Large intestine (tissue), 3 donors: Measurements from ENCODE around the gene NFE2. TPM values are rescaled to one million over a fixed set of nuclear protein-coding genes. Genes with fewer than 3 reads are reported as not detected.

Source experiments
- DNase-seq, 2 donors: peaks; one replicate each; pipeline versions ENCODE4 v3.0.0 to v3.0.0-alpha.2; 2013
- H3K27ac ChIP-seq: one replicate; pipeline ENCODE4 v1.5.1; 2013; ENCODE audit warnings: low read length
- H3K27me3 ChIP-seq: 2 replicates; pipeline ENCODE4 v1.6.1; 2013; ENCODE audit warnings: low read length; ENCODE audit not compliant: control insufficient read depth, insufficient read depth
- H3K36me3 ChIP-seq: 2 replicates; pipeline ENCODE4 v1.6.1; 2013; ENCODE audit warnings: low read length; ENCODE audit not compliant: control insufficient read depth, insufficient read depth
- H3K4me1 ChIP-seq: one replicate; pipeline ENCODE4 v1.6.1; 2013; ENCODE audit warnings: low read length; ENCODE audit not compliant: control insufficient read depth, insufficient read depth
- H3K4me3 ChIP-seq: one replicate; pipeline ENCODE4 v1.5.1; 2013; ENCODE audit warnings: low read length
- H3K9me3 ChIP-seq: one replicate; pipeline ENCODE4 v1.6.1; 2013; ENCODE audit warnings: mild to moderate bottlenecking, low read depth, low read length, moderate library complexity; ENCODE audit not compliant: control insufficient read depth
- WGBS: methylation state at CpG from one replicate; pipeline ENCODE4 v1.1.5; 2013; ENCODE audit warnings: low lambda C conversion rate; ENCODE audit not compliant: insufficient coverage; 5-methylcytosine and 5-hydroxymethylcytosine counted together
- polyA plus RNA-seq: library from polyadenylated mRNA; unstranded; fragments of 120-200 nt; gene quantifications from one replicate; pipeline ENCODE4 v1.2.1, GENCODE V29; 2013

The NFE2 gene
- polyA plus RNA-seq, 1 donor: 2.1 TPM

GRCh38 chr12:54246011-54246641 is 54.7 kb downstream of the NFE2 start:
- Histone ChIP-seq H3K27ac (no peak overlapping the region), H3K4me1 (no peaks in the 10 kb centered on the region), H3K36me3 (peaks cover 40% of the 10 kb centered on the region), H3K4me3 (no peak overlapping the region), H3K27me3 (no peaks in the 10 kb centered on the region), H3K9me3 (no peaks in the 10 kb centered on the region)
- no peak for DNase-seq
- WGBS: no CpG with 5 or more reads among the region's 6 CpGs

Other genes starting within 250 kb of the NFE2 start
- 14.0 TPM for gene HOXC4, start 247.2 kb downstream of the NFE2 start, polyA plus RNA-seq
- gene SMUG1, start 112.0 kb downstream of the NFE2 start, polyA plus RNA-seq: 45.9 TPM
- gene CBX5, start 20.9 kb downstream of the NFE2 start, polyA plus RNA-seq: 41.4 TPM
- gene HNRNPA1, start 20.3 kb downstream of the NFE2 start, polyA plus RNA-seq: 2,413 TPM
- gene COPZ1, start 24.1 kb upstream of the NFE2 start, polyA plus RNA-seq: 193 TPM
- gene GPR84, start 63.5 kb upstream of the NFE2 start, polyA plus RNA-seq: 0.16 TPM
- 4.7 TPM for gene ZNF385A, start 83.7 kb upstream of the NFE2 start, polyA plus RNA-seq
- gene ITGA5, start 118.3 kb upstream of the NFE2 start, polyA plus RNA-seq: 23.9 TPM
- gene GTSF1, start 172.6 kb upstream of the NFE2 start, polyA plus RNA-seq: 0.19 TPM
- gene NCKAP1L, start 196.7 kb upstream of the NFE2 start, polyA plus RNA-seq: 11.9 TPM
- gene PDE1B, start 248.6 kb upstream of the NFE2 start, polyA plus RNA-seq: 6.3 TPM